ENCODE measurements around the gene MED9. TPM values are rescaled to one million over a fixed set of nuclear protein-coding genes. Genes with fewer than 3 reads are reported as not detected.

Gene MED9
- total and polyA plus RNA-seq, 10 of the 15 experiments (the other 5 are each of a cell fraction or from before 2014, with no cell fraction given), result 1.5 to 22.4 (median 14.8) TPM

DNA sequence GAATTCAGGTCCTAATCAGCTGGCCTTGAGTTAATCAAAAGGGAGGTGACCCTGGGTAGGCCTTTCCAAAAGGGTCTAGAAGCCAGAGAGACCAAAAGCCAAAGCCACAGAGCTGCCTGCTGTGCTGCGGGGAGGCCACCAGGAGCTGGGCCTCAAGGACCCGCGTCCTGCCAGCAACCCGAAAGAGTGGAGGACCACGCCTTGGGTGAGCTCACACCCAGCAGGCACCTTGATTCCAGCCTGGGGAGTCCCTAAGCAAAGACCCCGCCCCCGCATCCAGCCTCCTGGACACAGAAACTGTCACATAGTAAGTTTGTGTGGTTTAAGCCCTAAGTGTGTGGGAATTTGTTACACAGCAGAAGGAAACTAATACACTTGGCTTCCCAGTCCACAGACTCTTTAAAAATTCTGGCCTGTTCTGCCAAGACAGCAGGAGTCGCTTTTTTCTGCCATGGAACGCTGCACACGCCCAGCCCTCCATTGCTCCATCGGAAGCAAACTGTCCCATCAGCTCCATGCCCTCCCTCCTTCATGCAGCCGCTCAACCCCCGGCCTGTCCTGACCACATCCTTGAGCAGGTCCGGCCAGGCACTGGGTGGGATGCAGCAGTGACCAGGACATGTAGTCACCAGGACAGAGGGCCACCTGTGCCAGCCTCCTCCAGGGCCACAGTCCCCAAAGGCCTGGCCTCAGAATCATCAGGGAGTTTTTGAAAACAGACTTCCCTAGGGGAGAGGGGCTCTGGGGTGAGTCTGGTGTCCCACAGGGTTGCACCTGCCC is 40.3 kb downstream of the MED9 start:
- ATAC-seq, result no peak
- H3K9me3 ChIP-seq (replicated peaks; ENCODE audit: control insufficient read depth, insufficient read depth, low read length), result no peaks in the 10 kb centered on the region
- WGBS (ENCODE audit: insufficient coverage, insufficient replicate concordance, low lambda C conversion rate, missing lambda C conversion rate), result 73% methylated on average over 14 of the region's 14 CpGs
- no peaks in the 10 kb centered on the region for H3K27me3 ChIP-seq (replicated peaks in 1 of 2; ENCODE audit: control insufficient read depth in 2 of 2, insufficient read depth in 2 of 2, low read length in 1 of 2)
- CTCF ChIA-PET, result interaction anchor here (1.4 kb wide), 1 partner anchor 52 kb away, joined by 3 read pairs; no protein-coding TSS in a partner anchor
- no peak overlapping the region for H3K4me2 ChIP-seq (ENCODE audit: control insufficient read depth, insufficient read depth)
- TF ChIP-seq MEF2A (IDR thresholded peaks at IDR 0.05; ENCODE audit: insufficient read depth, low read depth, low read length) (no peak), KAT2A (conservative IDR thresholded peaks at IDR 0.05; ENCODE audit: control insufficient read depth, low read depth, low read length) (no peak), MYB (IDR thresholded peaks at IDR 0.05; ENCODE audit: borderline replicate concordance, low read depth, low read length) (no peak), NR2C1 (IDR thresholded peaks at IDR 0.05) (no peak), ZSCAN29 (IDR thresholded peaks at IDR 0.05) (no peak)
- H3K36me3 ChIP-seq (ENCODE audit: control insufficient read depth in 2 of 2, insufficient read depth in 2 of 2, low read length in 1 of 2), result no peaks in the 10 kb centered on the region
- no peaks in the 10 kb centered on the region for H3K4me1 ChIP-seq (ENCODE audit: control insufficient read depth, insufficient read depth, low read length)
- no peak for DNase-seq (ENCODE audit: low read depth, low spot score)
- no peak for FAIRE-seq
- H3K9ac ChIP-seq (ENCODE audit: control insufficient read depth, insufficient read depth, low read length), result no peak overlapping the region
- SMC1A ChIA-PET (ENCODE audit: uncharacterized antibody, unreplicated experiment), result no interaction called here
- no peaks in the 10 kb centered on the region for H4K20me1 ChIP-seq (ENCODE audit: control insufficient read depth, insufficient read depth)
- POLR2A ChIA-PET, result no interaction called here
- no peaks in the 10 kb centered on the region for H3K79me2 ChIP-seq (ENCODE audit: control insufficient read depth, insufficient read depth, low read length)
- in situ Hi-C loops (cut with MboI), result no loop called here
- H2AFZ ChIP-seq (ENCODE audit: control insufficient read depth, low read depth, low read length), result no peak overlapping the region
- no TSS peak for BruUV-seq (replicated peaks)
- H3K4me3 ChIP-seq, result no peak overlapping the region
- intact Hi-C loops (cut with micrococcal nuclease; ENCODE audit: unreplicated experiment), result no loop called here
- RAD21 ChIA-PET (ENCODE audit: unreplicated experiment), result no interaction called here
- H3K27ac ChIP-seq (ENCODE audit: control insufficient read depth, insufficient read depth), result no peak overlapping the region

DNA sequence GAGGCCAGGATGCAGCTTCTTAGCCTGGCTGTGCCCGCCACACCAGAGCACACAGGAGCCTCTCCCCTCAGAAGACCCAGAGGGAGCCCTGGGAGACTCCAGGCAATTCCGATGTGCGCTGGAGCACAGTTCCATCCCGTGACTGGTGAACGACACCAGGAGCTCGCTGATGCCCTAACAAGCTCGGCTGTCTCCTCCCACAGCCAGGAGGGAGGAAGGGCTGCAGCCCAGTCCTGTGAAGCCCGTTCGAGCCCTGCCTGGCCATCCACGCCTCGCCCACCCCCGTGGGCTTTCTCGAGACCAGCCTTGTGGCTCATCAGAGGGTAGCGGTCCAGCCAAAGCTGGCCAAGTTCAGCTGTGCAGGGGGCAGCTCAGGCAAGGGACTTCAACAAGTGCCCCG is 41.2 kb downstream of the MED9 start:
- ChIA-PET CTCF (interaction anchor here (0.6 kb wide), 1 partner anchor 550 kb away, joined by 4 read pairs; no protein-coding TSS in a partner anchor), RAD21 (ENCODE audit: unreplicated experiment) (no interaction called here), POLR2A (interaction anchor here (0.6 kb wide), 1 partner anchor 125 kb away, joined by 3 read pairs; no protein-coding TSS in a partner anchor), SMC1A (ENCODE audit: uncharacterized antibody, unreplicated experiment) (no interaction called here)
- Histone ChIP-seq H3K27me3 (replicated peaks in 1 of 2; ENCODE audit: control insufficient read depth in 2 of 2, insufficient read depth in 2 of 2, low read length in 1 of 2) (no peaks in the 10 kb centered on the region), H3K4me2 (ENCODE audit: control insufficient read depth, insufficient read depth) (no peak overlapping the region), H3K9ac (ENCODE audit: control insufficient read depth, insufficient read depth, low read length) (no peak overlapping the region), H2AFZ (ENCODE audit: control insufficient read depth, low read depth, low read length) (no peak overlapping the region), H3K79me2 (ENCODE audit: control insufficient read depth, insufficient read depth, low read length) (no peaks in the 10 kb centered on the region), H4K20me1 (ENCODE audit: control insufficient read depth, insufficient read depth) (no peaks in the 10 kb centered on the region), H3K9me3 (replicated peaks; ENCODE audit: control insufficient read depth, insufficient read depth, low read length) (no peaks in the 10 kb centered on the region), H3K4me1 (ENCODE audit: control insufficient read depth, insufficient read depth, low read length) (no peaks in the 10 kb centered on the region), H3K27ac (ENCODE audit: control insufficient read depth, insufficient read depth) (no peak overlapping the region), H3K4me3 (no peak overlapping the region), H3K36me3 (ENCODE audit: control insufficient read depth in 2 of 2, insufficient read depth in 2 of 2, low read length in 1 of 2) (no peaks in the 10 kb centered on the region)
- BruUV-seq (replicated peaks), result no TSS peak
- in situ Hi-C loops (cut with MboI) (no loop called here), intact Hi-C loops (cut with micrococcal nuclease; ENCODE audit: unreplicated experiment) (no loop called here)
- ATAC-seq, result no peak
- TF ChIP-seq RBBP5 (conservative IDR thresholded peaks at IDR 0.05), result no peak
- TF ChIP-seq SUPT20H (IDR thresholded peaks at IDR 0.05; ENCODE audit: borderline replicate concordance, control insufficient read depth, low read depth, low read length), result no peak
- no peak for TF ChIP-seq POLR2AphosphoS5 (IDR thresholded peaks at IDR 0.05; ENCODE audit: low read length)
- no peak for TF ChIP-seq YY1 (IDR thresholded peaks at IDR 0.05; ENCODE audit: low read depth, low read length)
- no peak for TF ChIP-seq SRF (IDR thresholded peaks at IDR 0.05; ENCODE audit: low read depth in 2 of 2, low read length in 2 of 2)
- no peak for TF ChIP-seq KDM1A (IDR thresholded peaks at IDR 0.05; ENCODE audit: borderline replicate concordance)
- TF ChIP-seq ZBTB40 (IDR thresholded peaks at IDR 0.05; ENCODE audit: borderline replicate concordance), result no peak
- no peak for TF ChIP-seq NFYA (IDR thresholded peaks at IDR 0.05; ENCODE audit: borderline replicate concordance, low read depth, low read length)
- no peak for TF ChIP-seq PML (IDR thresholded peaks at IDR 0.05; ENCODE audit: low read length)
- WGBS (ENCODE audit: insufficient coverage, insufficient replicate concordance, low lambda C conversion rate, missing lambda C conversion rate), result 77% methylated on average over 9 of the region's 15 CpGs
- DNase-seq (ENCODE audit: low read depth, low spot score), result no peak
- FAIRE-seq, result no peak
